Skin epidermis (tissue), 12 donors: ENCODE results near the gene TBC1D16.
A peak's percentile ranks its signal among the peaks of the same experiment; 100 is the strongest.
"Not testable (repeated sequence)": the region's sequence is repeated elsewhere in the genome, so short reads cannot be mapped to it uniquely, and the experiment has no call there.

ENCODE experiments used
- H3K27ac ChIP-seq, 21 experiments: fragments of 200-600 bp; sonication (generic) in 11 of 21; one replicate each; pipeline ENCODE4 v1.5.0; 2020; ENCODE audit warnings: mild to moderate bottlenecking in 3 of 21, inconsistent platforms in 2 of 21, moderate library complexity in 2 of 21
- H3K4me3 ChIP-seq, 7 experiments: fragments of 200-600 bp; sonication (generic) in 2 of 7; one replicate each; pipeline ENCODE4 v1.5.0; 2020; ENCODE audit warnings: inconsistent platforms in 2 of 7, mild to moderate bottlenecking in 2 of 7, moderate library complexity in 1 of 7

Gene TBC1D16

DNA sequence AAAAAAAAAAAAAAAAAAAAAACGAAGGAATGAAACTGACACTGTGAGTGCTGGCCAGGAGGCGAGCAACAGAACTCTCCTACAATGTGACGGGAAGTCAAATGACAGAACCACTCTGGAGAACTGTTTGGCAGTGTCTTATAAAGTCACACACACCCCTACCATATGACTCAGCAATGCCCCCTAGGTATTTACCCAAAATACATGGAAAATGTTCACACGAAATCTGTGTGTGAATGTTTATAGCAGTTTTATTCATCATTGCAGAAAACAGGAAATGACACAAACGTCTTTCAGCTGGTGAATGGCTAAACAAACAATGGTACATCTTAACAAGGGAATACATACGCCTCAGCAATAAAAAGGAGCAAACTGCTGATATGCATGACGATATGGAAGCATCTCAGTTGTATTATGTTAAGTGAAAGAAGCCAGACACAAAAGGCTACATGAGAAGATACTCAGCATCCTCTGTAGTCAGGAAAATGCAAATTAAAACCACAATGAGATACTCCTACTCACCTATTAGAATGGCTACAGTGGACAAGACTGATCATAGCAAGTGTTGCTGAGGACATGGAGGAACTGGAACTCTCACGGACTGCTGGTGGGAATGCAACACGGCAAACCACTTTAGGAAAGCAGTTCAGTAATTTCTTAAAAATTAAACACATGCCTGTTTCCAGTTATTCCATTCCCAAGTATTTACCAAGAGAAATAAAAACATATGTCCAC is 74.7 kb downstream of the TBC1D16 start:
- H3K4me3 ChIP-seq = no peak overlapping the region
- H3K27ac ChIP-seq = no peak overlapping the region

DNA sequence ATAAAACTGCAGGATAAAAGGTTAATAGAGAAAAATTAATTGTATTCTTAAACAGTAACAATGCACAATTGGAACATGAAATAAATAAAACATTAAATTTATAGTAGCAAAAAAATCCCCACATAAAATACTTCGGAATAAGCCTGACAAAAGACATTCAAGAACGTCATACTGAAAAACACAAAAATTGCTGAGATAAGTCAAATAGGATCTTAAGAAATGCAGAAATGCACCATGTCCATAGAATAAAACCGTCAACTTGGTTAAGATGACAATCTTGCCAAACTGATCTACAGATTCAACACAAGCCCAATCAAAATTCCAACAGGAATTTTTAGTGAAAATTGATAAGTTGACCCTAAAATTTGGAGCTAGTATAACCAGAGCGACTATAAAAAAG is 76.6 kb downstream of the TBC1D16 start:
- H3K4me3 ChIP-seq = no peak overlapping the region
- no peak overlapping the region for H3K27ac ChIP-seq

DNA sequence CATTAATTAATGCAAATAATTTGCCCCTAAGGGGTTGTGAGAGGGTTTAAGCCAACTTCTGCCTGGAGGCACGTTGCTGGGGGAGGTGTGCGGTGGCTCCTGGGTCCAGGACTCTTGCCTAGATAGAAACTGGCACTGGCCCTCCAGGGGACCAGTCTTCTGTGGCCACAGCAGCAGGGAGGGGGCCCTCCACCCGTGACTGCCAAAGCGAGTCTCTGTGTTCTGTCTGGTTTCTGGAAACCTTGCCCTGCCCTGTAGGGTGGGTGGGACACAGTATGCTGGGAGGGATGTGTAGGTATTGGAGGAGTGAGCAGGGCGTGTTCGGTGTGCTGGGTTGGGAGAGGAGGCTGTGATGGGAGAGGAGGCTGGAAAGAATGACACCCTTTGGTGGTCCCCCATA is 78.8 kb downstream of the TBC1D16 start:
- H3K27ac ChIP-seq = no peak overlapping the region
- no peak overlapping the region for H3K4me3 ChIP-seq

DNA sequence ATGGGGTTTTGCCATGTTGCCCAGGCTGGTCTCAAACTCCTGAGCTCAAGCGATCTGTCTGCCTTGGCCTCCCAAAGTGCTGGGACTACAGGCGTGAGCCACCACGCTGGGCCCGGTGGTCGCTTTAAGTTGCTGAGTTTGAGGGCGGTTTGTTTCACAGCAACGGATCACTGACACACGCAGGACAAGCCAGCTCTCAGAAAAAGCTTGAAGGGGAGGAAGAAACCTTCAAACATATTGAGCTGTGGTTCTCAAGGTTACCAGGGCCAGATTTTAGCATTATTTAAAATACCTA is 79.3 kb downstream of the TBC1D16 start:
- H3K27ac ChIP-seq, H3K4me3 ChIP-seq: not testable (repeated sequence)

DNA sequence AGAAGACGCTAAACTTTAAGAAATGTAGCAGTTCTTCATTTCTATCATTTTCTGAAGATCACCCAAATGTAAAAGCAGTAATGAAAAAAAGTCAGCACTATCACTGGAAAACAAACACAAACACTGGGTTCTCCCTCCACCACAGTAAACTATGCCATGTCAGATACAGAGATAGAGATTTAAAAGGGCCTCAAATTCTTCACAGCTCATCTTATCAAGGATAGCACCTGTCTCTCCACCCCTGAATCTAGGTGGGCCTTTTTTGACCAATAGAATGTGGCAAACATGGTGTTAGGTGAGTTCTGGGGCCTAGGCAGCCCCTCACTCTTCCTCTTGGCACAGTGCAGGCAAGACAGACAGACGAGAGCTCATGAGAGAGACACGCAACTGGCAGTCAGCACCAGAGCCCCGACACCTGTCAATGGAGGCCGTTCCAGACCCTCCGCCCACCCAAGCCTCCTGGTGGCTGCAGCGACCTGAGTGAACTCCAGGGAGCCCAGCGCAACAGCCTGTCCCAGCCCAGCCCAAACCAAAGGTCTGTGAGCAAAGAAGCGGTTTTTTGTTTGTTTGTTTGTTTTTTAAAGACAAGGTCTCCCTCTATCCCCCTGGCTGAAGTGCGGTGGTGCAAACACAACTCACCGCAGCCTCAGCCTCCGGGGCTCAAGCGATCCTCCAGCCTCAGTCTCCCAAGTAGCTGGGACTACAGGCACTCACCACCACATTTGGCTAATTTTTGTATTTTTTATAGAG is 79.8 kb downstream of the TBC1D16 start:
- Histone ChIP-seq H3K4me3 (no peak overlapping the region), H3K27ac (no peak overlapping the region)

DNA sequence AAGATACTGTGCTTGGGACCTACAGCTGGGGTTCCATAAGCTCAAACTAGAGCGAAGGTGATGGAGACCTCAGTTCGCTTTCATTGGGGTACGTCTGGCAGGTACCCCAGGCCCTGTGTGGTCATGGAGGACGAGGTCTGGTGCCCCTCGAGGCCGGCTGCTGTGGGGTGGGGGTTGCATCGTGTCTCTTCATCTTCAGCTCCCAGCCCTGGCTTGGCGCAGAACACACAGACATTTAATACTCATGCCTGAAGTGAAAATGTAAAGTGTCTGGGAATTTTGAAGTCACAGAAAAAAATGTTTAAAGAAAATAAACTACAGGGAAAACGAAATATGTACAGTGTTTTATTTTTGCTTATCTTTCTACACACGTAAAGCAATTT is 80.5 kb downstream of the TBC1D16 start:
- Histone ChIP-seq H3K27ac (no peak overlapping the region), H3K4me3 (no peak overlapping the region)

DNA sequence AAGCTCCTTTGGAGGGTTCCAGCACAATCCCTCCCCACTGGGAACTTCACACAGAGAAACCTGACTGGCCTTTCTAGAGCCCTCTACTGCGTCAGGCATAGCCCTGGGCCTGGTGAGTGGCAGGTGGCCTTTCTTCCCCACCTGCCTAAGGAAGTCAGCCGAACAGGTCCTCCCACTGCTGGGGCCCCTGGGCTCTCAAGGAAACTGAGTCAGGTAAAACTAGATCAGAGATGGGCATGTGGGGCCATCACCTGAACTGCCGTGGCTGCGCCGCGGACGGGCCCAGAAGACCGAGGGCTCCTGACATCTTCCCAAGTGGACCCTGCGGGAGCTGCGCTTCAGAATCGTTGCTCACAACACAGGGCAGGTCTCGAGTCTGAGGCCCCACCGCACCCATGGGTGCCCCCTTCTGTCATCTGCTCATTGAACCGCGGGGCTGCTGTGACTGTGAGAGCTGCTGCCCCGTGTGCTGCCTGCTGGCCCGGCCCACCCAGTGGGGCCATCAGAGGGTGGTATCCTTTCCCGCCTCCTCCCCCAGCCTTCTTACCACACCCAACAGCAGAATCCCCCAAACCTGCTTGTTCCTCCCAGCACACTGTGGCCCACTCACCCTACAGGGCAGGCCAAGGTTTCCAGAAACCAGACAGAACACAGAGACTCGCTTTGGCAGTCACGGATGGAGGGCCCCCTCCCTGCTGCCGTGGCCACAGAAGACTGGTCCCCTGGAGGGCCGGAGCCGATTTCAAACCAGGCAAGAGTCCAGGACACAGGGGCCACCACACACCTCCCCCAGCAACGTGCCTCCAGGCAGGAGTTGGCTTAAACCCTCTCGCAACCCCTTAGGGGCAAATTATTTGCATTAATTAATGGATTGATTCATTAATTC is 81.1 kb downstream of the TBC1D16 start:
- H3K27ac ChIP-seq = no peak overlapping the region
- no peak overlapping the region for H3K4me3 ChIP-seq

DNA sequence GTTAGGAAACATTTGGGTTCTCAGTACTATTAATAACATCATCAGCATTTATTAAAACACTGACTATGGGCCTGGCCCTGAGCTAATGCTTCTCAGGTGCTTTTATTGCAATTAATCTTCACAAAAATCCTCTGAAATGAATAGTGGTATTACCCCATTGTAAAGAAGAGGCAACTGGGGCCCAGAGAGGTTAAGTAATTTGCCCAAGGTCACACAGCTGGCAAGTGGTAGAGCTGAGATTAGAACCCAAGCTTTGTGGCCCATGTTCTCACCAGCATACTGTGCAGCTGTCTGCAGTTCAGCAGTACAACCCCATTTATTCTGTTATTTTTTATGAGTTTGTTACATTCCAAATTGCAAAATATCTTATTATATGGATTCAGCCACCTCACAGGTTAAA is 82.3 kb downstream of the TBC1D16 start:
- Histone ChIP-seq H3K27ac (no peak overlapping the region), H3K4me3 (no peak overlapping the region)

DNA sequence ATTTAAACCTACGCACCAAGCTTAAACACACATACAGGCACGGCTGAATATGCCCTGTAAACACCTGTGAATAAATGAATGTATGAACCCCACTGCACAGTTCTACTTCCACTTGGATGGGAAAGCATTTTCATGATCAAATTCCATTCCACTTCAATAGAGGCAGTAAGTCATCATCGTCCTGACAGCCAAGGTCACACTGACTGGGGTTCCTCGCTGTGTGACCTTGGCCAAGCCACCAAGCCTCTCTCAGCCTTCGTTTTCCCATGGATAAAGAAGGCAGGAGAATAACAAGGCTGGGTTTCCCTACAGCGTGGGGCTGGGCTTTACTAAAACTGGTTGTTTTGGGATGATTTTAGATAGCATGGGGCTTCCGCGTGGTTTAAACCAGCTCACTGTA is 82.8 kb downstream of the TBC1D16 start:
- no peak overlapping the region for H3K4me3 ChIP-seq
- H3K27ac ChIP-seq = peak overlapping the region in 2 of 21 experiments; percentile 17 to 52

DNA sequence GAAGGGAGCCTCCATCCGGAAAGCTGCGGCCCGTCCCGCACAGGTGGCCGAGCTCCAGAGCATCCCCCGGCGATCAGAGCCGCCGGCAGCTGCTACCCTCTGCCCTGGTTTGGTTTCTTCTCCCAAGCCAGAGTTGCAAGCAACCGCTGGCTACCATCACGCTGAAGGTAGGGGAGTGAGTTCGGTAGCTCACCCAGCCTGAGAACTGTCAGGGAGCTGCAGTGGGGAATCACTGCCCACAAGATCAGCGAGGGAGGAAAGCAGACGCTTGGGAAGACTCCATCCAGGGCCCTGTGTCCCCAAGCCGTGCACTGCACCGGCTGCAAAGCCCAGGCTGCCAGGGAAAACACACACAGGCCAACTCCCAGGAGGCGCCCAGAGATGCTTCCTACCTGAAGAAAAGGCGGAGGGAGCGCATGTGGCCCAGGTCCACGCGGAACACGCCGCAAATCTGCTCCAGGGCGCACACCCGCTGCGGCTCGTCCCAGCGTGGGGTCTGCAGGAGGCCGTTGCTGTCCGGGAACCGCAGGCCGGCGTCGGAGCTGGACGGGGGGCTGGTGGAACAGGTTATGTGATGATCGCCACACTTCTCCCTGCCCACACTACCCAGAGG is 83.3 kb downstream of the TBC1D16 start:
- H3K4me3 ChIP-seq = no peak overlapping the region
- peak overlapping the region in 7 of 21 experiments; percentile 17 to 69 (median 52) for H3K27ac ChIP-seq

DNA sequence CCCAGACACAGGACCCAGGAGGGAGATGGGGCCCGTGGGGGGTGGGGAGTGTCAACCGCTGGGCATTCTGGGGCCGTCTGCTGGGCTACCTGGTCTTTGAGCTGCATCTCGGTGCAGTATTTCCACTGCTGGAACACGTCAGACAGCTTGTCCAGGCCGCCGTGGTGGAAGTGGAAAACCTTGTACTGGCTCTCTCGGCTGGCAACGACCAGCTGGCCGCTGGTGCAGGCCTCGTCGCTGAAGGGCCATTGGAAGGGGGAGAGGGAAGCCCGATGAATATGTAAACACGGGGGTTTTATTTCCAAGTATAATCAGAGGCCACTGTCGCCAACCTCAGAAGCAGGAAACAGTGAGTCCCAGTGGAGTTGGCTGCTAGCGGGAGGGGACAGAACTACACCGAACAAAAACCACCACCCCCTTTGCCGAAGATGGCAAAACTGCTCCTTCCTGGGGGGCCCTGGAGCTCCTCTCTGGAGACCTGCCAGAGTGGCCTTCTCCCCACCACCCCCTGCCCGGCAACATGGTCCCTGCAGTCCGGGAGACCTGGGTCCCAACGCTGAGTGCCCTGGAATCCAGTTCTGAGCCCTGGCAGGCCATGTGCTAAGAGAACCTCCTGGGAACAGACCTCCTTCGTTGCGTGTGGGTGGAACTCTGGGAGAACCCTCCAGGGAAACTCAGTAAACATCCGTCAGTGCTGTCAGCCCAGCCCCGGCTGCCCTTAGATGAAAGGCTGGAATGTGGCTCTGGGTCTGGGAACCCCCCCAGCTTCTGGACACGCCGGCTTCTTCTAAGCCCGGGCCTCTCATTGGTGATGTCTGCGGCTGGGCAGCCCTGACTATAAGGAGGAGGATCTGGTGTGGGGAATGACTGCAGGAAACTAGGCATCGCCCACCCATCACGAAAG is 84.1 kb downstream of the TBC1D16 start:
- peak overlapping the region in 13 of 21 experiments; percentile 17 to 70 (median 55) for H3K27ac ChIP-seq
- H3K4me3 ChIP-seq = no peak overlapping the region

DNA sequence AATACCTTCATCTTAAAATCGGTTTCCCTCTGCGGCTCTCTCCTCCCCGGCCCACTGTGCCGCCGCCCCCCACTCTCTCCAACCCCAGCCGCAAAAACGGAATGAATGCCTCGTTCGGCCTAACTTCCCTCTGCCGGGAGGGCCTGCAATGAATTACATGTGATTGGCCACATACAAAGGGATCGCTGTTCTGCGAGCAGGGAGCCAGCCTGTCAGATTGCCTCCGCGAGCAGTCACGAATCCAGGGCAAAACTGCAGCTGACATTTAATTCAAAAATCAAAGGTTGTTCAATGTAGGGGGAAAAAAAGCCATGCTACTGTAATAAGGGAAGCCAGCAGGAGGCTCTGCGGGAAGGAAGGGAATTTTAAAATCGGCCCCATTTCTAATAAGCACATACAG is 84.9 kb downstream of the TBC1D16 start:
- Histone ChIP-seq H3K27ac (peak overlapping the region in 7 of 21 experiments; percentile 17 to 69 (median 59)), H3K4me3 (no peak overlapping the region)

DNA sequence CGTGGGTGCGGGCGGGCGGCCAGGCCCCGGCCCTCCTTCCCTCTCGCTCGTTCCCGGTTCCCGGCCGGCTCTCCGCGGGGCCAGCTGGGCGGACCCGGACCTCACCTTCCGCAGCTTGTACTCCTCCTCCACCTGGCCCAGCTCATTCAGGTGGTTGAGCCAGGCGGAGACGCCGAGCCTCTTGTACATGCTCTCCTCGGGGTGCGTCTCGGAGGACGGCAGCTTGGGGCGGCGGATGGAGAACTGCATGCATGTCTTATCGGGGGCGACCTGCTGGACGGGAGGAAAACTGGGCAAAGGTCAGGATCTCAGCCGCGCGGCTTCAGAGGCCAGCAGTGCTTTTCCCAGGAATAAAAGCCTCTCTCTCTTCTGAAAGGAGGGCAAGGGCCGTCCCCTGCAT is 85.4 kb downstream of the TBC1D16 start:
- peak overlapping the region in 2 of 21 experiments; percentile 19 to 66 for H3K27ac ChIP-seq

DNA sequence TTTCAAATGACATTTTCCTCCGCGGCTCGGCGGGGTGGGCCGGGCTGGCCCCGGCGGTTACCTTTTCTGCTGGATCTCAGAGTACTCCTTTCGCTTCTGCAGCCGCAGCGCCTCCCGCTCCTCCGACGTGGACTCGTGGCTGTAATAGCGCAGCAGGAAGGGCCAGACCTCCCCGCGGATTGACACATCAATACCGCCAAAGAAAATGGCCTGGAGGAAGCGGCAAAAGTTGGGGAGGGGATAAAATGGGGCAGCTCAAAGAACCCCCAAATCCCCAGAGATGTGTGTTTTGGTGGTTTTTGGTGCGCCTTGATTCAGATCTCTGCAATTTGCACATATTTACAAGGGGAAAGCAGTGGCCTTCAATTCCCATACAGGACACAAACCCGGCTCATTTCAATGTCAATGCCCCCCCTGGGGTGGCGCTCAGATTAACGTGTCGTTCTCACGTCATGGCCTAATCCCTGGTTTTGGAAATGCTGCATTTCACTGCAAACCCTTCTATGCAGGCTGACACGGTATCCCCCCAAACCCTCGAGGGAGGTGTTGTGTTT is 85.9 kb downstream of the TBC1D16 start:
- Histone ChIP-seq H3K4me3 (no peak overlapping the region), H3K27ac (peak overlapping the region in 1 of 21 experiments; percentile 66)

More for the DNA sequence above, 85.4 kb downstream of the TBC1D16 start:
- no peak overlapping the region for H3K4me3 ChIP-seq

DNA sequence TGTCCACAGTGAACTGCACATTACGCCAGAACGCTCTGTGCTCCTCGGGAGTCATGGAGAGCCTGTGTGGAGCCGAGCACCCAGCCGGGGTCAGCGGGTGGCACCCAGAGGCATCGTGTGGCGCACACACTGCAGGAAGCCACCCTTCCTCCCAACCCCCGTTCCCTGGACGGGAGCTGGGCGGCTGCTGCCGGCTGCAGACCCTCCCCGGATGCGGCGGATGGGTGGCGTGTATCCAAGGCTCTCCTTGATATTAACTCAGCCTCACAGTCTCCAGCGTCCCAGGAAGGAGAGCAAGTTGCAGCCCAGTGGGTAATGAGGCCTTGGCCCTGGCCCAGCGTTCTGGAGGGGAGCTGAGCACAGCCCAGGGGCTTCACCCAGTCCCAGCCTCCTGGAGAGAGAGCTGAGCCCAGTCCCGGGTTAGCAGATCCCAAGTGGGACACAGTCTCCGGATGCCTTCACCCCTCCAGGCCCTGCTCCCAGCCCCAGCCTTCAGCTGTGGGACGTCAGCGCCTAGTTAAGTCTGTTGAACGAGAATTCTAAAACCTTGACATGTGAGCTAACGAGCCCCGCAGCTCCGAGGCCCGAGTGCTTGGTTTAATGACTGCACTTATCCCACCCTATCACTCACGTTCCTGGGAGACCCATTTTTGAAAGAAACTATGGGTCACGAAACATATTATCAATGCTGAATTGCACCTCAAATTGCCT is 86.6 kb downstream of the TBC1D16 start:
- Histone ChIP-seq H3K4me3 (no peak overlapping the region), H3K27ac (peak overlapping the region in 1 of 21 experiments; percentile 66)

DNA sequence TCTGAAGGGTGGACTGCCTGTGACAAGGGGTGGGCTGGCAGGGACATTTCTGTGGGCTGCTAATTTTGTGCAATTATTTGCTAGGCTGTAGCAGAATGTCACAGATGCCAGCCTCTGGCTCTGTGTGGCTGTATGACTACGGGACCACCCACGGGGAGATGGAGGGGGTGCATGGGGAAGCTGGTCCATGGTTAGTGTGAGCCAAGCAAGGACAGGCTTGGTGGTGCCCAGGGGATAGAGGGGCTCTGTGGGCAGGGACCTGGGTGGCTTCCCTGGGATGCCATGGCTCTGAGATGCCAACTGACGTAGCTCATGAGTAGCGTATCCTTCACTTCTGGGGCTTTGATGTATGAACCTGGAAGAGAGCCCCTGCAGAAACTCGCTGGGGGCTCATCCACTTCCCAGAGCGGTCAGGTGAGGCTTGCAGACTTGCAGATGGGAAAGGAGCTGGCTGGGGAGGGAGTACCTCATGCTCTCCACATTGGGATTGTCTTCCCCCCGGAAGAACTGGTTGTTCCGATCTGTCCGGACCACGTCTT is 87.2 kb downstream of the TBC1D16 start:
- Histone ChIP-seq H3K4me3 (no peak overlapping the region), H3K27ac (no peak overlapping the region)

DNA sequence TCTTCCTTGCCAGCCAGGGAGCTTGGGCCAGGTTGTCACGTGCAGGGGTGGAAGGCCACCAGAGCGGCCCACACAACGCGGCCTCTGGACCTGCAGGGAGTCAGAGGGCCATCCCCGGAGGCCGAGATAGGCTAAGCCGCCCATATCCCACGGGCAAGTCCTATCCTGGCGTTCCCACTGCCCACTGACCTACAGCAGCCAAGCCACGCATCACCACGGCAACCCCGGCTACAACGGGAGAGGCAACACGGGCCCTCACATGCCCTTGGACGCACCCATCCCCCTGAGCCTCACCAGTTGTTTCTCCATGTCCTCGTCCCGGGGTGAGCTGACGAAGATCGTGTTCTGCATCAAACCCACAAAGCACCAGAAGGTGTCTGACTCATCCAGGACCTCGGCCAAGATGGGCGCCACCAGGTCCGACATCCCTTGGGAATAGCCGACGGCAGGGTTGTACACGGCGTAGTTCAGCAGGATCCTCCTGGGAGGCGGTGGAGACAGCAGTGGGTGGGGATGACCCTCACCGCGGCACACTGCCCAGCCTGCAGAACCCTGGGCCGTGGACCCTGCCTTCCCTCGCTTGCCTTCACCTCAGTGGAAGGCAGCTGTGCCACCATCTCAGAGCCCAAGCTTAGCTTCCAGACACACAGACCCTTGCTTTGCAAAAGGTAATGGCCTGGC is 88.2 kb downstream of the TBC1D16 start:
- peak overlapping the region in 1 of 21 experiments; percentile 9 for H3K27ac ChIP-seq
- H3K4me3 ChIP-seq = no peak overlapping the region
